Measurements from ENCODE around the gene ACSL4. TPM values are rescaled to one million over a fixed set of nuclear protein-coding genes. Genes with fewer than 3 reads are reported as not detected.

The ACSL4 gene
- total and polyA plus RNA-seq, 9 of the 15 experiments (the other 6 are each of a cell fraction or from before 2014, with no cell fraction given) = 9.8 to 35.1 (median 25.5) TPM

- CTCF ChIA-PET (ENCODE audit: low intra/inter-chr PET ratio) = no interaction called here
- no peak for DNase-seq (ENCODE audit: extremely low read depth in 1 of 4, low spot score in 3 of 4)
Measured at GRCh38 chrX:109660435-109661143, 72.5 kb downstream of the ACSL4 start.

GRCh38 chrX:109658391-109658790 lies 74.7 kb downstream of the ACSL4 start:
- DNase-seq (ENCODE audit: extremely low read depth in 1 of 4, low spot score in 3 of 4) (no peak), ATAC-seq (no peak), FAIRE-seq (no peak)
- no peaks in the 10 kb centered on the region for H4K20me1 ChIP-seq (replicated peaks; ENCODE audit: control insufficient read depth, insufficient read depth, low read length)
- no TSS peak for BruUV-seq (replicated peaks)
- no peak overlapping the region for H2AFZ ChIP-seq (ENCODE audit: low read depth, low read length)
- no peaks in the 10 kb centered on the region for H3K27me3 ChIP-seq (ENCODE audit: control insufficient read depth in 2 of 2, insufficient read depth in 2 of 2, low read length in 2 of 2)
- in situ Hi-C loops (cut with MboI) (no loop called here), intact Hi-C loops (cut with micrococcal nuclease) (no loop called here)
- no peaks in the 10 kb centered on the region for H3K4me1 ChIP-seq (replicated peaks in 1 of 2; ENCODE audit: control insufficient read depth in 2 of 2, insufficient read depth in 2 of 2, low read length in 2 of 2)
- H3K9me3 ChIP-seq (replicated peaks; ENCODE audit: control insufficient read depth, insufficient read depth, low read depth, low read length) = no peaks in the 10 kb centered on the region
- CTCF ChIA-PET (ENCODE audit: low intra/inter-chr PET ratio) = no interaction called here
- H3K79me2 ChIP-seq (ENCODE audit: control insufficient read depth, insufficient read depth, low read length) = no peaks in the 10 kb centered on the region
- POLR2A ChIA-PET = no interaction called here
- no peak overlapping the region for H3K4me3 ChIP-seq
- H3K9ac ChIP-seq (ENCODE audit: insufficient read depth in 1 of 2, low read depth in 2 of 2, low read length in 2 of 2) = no peak overlapping the region
- H3K4me2 ChIP-seq (ENCODE audit: insufficient read depth, low read length) = no peak overlapping the region
- H3K27ac ChIP-seq (ENCODE audit: extremely low read depth, low read depth, low read length) = no peak overlapping the region
- no peaks in the 10 kb centered on the region for H3K9me1 ChIP-seq (ENCODE audit: control insufficient read depth, insufficient read depth, low read length)
- peaks cover 52% of the 10 kb centered on the region for H3K36me3 ChIP-seq (ENCODE audit: control insufficient read depth, insufficient read depth, low read length)
- 82% methylated on average over 1 of the region's 1 CpG for WGBS (ENCODE audit: insufficient coverage, low coverage, missing lambda C conversion rate)
- TF ChIP-seq REST (IDR thresholded peaks at IDR 0.05; ENCODE audit: borderline replicate concordance) = no peak
- TF ChIP-seq REST (CRISPR knock-in tag; IDR thresholded peaks at IDR 0.05; ENCODE audit: low read depth) = no peak
- TF ChIP-seq E2F8 (IDR thresholded peaks at IDR 0.05; ENCODE audit: low read depth, partially characterized antibody) = no peak

More at GRCh38 chrX:109660435-109661143, 72.5 kb downstream of the ACSL4 start:
- Histone ChIP-seq H4K20me1 (replicated peaks; ENCODE audit: control insufficient read depth, insufficient read depth, low read length) (no peaks in the 10 kb centered on the region), H3K27ac (ENCODE audit: extremely low read depth, low read depth, low read length) (no peak overlapping the region), H3K9me1 (ENCODE audit: control insufficient read depth, insufficient read depth, low read length) (no peaks in the 10 kb centered on the region), H3K4me2 (ENCODE audit: insufficient read depth, low read length) (no peak overlapping the region), H3K4me3 (no peak overlapping the region), H3K36me3 (ENCODE audit: control insufficient read depth, insufficient read depth, low read length) (peaks cover 69% of the 10 kb centered on the region), H3K9ac (ENCODE audit: insufficient read depth in 1 of 2, low read depth in 2 of 2, low read length in 2 of 2) (no peak overlapping the region), H2AFZ (ENCODE audit: low read depth, low read length) (no peak overlapping the region), H3K4me1 (replicated peaks in 1 of 2; ENCODE audit: control insufficient read depth in 2 of 2, insufficient read depth in 2 of 2, low read length in 2 of 2) (no peaks in the 10 kb centered on the region), H3K9me3 (replicated peaks; ENCODE audit: control insufficient read depth, insufficient read depth, low read depth, low read length) (no peaks in the 10 kb centered on the region), H3K27me3 (ENCODE audit: control insufficient read depth in 2 of 2, insufficient read depth in 2 of 2, low read length in 2 of 2) (no peaks in the 10 kb centered on the region), H3K79me2 (ENCODE audit: control insufficient read depth, insufficient read depth, low read length) (no peaks in the 10 kb centered on the region)
- no peak for TF ChIP-seq TAF15 (IDR thresholded peaks at IDR 0.05; ENCODE audit: low read depth, low read length)
- POLR2A ChIA-PET = no interaction called here
- no peak for ATAC-seq
- no TSS peak for BruUV-seq (replicated peaks)
- WGBS (ENCODE audit: insufficient coverage, low coverage, missing lambda C conversion rate) = 81% methylated on average over 2 of the region's 2 CpGs
- intact Hi-C loops (cut with micrococcal nuclease) = no loop called here
- in situ Hi-C loops (cut with MboI) = no loop called here
- FAIRE-seq = no peak
